HL-60 (cell line): ENCODE data around the gene DNAL1.

Experiments
- DNase-seq, 2 experiments: peaks; one replicate each; pipeline ENCODE4 v3.0.0-alpha.2; 2010 to 2020; ENCODE audit warnings: low read depth in 1 of 2, low spot score in 1 of 2
- H3K27ac ChIP-seq: fragments of 250-450 bp; sonication (Bioruptor Pico); replicated peaks from 2 replicates; pipeline ENCODE4 v1.5.1; 2020; ENCODE audit warnings: mild to moderate bottlenecking, moderate library complexity
- H3K27me3 ChIP-seq: fragments of 250-450 bp; sonication (Bioruptor Pico); 2 replicates; pipeline ENCODE4 v1.5.1; 2021; ENCODE audit warnings: mild to moderate bottlenecking, moderate library complexity; ENCODE audit not compliant: insufficient read depth, poor library complexity, severe bottlenecking
- H3K4me3 ChIP-seq: replicated peaks from 2 replicates; pipeline ENCODE4 v1.5.1; 2011; ENCODE audit warnings: mild to moderate bottlenecking, control low read depth, low read length; ENCODE audit not compliant: insufficient read depth
- GABPA ChIP-seq: IDR thresholded peaks from 2 replicates; pipeline ENCODE4 v1.6.1; 2012; ENCODE audit warnings: low read depth
- POLR2AphosphoS5 ChIP-seq: IDR thresholded peaks from 2 replicates; pipeline ENCODE4 v1.6.1; 2012; ENCODE audit warnings: low read depth
- SPI1 ChIP-seq: IDR thresholded peaks from 2 replicates; pipeline ENCODE4 v1.6.1; 2012; ENCODE audit warnings: low read depth, mild to moderate bottlenecking, borderline replicate concordance
- TF ChIP-seq, protein P1 (sequence below): IDR thresholded peaks from one replicate; pipeline ENCODE4 v1.5.1; 2011; ENCODE audit warnings: low read length, control low read depth, inconsistent platforms; ENCODE audit not compliant: insufficient read depth
- TF ChIP-seq, protein P2 (sequence below): IDR thresholded peaks from 2 replicates; pipeline ENCODE4 v1.6.1; 2012; ENCODE audit warnings: low read depth; ENCODE audit not compliant: insufficient replicate concordance

Gene DNAL1

DNA sequence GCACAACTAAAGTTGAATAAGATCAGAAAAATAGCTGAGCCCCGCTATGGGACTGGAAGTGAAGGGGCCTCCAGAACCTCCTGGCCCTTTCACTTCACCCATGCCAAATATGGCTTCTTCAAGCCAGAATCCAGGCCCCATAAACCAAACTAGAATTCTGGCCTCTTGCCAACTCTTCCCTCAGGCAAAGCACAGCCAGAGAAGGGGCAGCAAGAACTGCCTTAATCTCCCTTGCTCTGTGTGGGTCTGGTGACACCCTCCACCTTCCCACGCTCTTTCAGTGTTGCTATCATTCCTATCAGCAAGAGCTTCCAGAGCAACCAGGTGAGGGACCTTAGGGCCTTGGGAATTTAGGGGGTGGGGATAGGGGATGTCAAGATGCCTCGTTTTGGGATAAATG is 72.5 kb downstream of the DNAL1 start:
- Histone ChIP-seq H3K27ac (no peak overlapping the region), H3K4me3 (no peak overlapping the region), H3K27me3 (no peaks in the 10 kb centered on the region)
- no peak for DNase-seq
- TF ChIP-seq SPI1 (no peak), POLR2AphosphoS5 (no peak), GABPA (no peak)
- TF ChIP-seq, protein P1, sequence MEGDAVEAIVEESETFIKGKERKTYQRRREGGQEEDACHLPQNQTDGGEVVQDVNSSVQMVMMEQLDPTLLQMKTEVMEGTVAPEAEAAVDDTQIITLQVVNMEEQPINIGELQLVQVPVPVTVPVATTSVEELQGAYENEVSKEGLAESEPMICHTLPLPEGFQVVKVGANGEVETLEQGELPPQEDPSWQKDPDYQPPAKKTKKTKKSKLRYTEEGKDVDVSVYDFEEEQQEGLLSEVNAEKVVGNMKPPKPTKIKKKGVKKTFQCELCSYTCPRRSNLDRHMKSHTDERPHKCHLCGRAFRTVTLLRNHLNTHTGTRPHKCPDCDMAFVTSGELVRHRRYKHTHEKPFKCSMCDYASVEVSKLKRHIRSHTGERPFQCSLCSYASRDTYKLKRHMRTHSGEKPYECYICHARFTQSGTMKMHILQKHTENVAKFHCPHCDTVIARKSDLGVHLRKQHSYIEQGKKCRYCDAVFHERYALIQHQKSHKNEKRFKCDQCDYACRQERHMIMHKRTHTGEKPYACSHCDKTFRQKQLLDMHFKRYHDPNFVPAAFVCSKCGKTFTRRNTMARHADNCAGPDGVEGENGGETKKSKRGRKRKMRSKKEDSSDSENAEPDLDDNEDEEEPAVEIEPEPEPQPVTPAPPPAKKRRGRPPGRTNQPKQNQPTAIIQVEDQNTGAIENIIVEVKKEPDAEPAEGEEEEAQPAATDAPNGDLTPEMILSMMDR, result no peak
- TF ChIP-seq, protein P2, sequence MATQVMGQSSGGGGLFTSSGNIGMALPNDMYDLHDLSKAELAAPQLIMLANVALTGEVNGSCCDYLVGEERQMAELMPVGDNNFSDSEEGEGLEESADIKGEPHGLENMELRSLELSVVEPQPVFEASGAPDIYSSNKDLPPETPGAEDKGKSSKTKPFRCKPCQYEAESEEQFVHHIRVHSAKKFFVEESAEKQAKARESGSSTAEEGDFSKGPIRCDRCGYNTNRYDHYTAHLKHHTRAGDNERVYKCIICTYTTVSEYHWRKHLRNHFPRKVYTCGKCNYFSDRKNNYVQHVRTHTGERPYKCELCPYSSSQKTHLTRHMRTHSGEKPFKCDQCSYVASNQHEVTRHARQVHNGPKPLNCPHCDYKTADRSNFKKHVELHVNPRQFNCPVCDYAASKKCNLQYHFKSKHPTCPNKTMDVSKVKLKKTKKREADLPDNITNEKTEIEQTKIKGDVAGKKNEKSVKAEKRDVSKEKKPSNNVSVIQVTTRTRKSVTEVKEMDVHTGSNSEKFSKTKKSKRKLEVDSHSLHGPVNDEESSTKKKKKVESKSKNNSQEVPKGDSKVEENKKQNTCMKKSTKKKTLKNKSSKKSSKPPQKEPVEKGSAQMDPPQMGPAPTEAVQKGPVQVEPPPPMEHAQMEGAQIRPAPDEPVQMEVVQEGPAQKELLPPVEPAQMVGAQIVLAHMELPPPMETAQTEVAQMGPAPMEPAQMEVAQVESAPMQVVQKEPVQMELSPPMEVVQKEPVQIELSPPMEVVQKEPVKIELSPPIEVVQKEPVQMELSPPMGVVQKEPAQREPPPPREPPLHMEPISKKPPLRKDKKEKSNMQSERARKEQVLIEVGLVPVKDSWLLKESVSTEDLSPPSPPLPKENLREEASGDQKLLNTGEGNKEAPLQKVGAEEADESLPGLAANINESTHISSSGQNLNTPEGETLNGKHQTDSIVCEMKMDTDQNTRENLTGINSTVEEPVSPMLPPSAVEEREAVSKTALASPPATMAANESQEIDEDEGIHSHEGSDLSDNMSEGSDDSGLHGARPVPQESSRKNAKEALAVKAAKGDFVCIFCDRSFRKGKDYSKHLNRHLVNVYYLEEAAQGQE, result no peak

DNA sequence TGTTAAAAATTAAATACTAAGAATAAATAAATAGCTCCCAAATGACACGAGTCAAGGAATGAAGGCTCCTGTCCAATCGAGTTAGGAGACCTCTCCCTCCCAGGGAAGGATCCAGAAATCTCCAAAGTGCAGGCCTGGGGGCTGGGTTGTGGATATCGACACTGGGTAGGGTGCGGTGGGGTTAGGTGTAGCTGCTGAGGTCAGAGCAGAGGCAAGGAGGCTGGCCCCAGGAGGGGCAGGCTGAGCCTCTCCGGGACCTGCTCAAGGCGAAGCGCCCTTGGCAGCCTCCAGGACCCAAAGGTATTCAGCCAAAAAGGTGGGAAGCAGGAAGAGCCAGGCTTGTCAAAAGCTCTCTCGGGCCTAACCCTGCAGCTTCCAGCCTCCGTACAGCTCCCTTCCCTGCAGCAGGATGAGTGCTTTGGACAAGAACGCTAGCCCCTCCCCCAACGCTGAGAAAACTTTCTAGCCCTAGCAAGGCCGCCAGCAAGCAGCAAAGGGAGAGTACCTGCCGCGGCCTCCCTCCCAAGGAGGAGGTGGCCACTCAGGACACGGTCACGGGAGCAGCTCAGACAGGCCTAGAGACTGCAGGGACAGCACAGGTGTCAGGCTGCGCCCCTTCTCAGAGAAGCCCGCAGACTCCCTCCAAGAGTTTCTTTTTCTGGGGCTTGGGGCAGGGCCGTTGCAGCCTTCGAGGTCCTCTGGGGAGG is 73.1 kb downstream of the DNAL1 start:
- Histone ChIP-seq H3K4me3 (no peak overlapping the region), H3K27me3 (no peaks in the 10 kb centered on the region), H3K27ac (no peak overlapping the region)
- TF ChIP-seq, protein P2, result no peak
- no peak for TF ChIP-seq SPI1
- TF ChIP-seq GABPA, result no peak
- TF ChIP-seq, protein P1, result no peak
- no peak for TF ChIP-seq POLR2AphosphoS5
- DNase-seq, result no peak

DNA sequence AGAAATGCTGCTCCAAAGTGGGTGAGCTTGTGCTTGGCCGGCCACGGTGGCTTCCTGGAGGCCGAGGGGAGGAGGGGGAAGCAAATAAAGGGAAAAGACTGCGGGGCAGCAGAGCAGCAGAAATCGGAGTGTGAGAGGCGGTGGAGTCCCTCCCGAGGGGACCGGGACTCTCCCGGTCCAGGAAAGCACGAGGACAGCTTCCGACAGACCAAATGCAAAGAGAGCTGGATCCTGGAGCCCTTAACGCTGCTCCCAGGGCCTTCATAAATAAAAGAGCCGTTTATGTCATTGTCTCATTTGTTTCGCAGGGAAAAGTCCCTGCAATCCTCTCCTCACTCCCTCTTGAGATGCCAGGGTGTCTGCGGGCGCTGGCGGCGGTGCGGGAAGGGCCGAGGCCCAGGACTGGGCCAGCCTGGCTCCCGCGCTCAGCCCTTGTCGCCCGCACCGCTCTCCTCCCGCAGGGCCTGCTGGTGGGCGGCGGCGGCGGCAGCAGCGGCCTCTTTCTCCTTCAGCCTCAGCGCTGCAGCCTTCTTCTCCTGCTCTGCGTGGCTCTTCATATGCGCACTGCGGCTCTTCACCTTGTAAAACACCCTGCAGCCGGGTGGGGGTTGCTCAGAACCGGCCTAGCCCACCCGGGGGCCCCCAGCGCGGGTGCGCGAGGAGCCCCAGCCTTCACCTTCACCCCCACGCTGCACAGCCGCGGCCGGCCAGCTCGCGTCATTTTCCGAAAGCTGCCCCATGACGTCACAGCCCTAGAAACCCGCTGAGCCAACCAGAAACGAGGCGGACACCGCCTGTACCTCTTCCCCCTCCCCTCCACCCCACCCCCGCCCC is 73.8 kb downstream of the DNAL1 start:
- Histone ChIP-seq H3K4me3 (no peak overlapping the region), H3K27ac (no peak overlapping the region), H3K27me3 (no peaks in the 10 kb centered on the region)
- TF ChIP-seq GABPA, result no peak
- no peak for TF ChIP-seq POLR2AphosphoS5
- TF ChIP-seq, protein P1, result no peak
- no peak for TF ChIP-seq SPI1
- TF ChIP-seq, protein P2, result no peak
- DNase-seq, result no peak
